Activated T-helper 17 cell treated with anti-CD3 and anti-CD28 coated beads, Interleukin-2, amount 50 U/mL, for 72 hours (primary cell): Measurements from ENCODE around the gene KLHL41. TPM values are rescaled to one million over a fixed set of nuclear protein-coding genes. Genes with fewer than 3 reads are reported as not detected.
"Not testable (repeated sequence)": the region's sequence is repeated elsewhere in the genome, so short reads cannot be mapped to it uniquely, and the experiment has no call there.

Source experiments
- ATAC-seq: fragments of 150-1000 bp; cut with Tn5 transposase; replicated peaks from 2 replicates; pipeline ENCODE4 v1.10.0; 2021; ENCODE audit warnings: mild to moderate bottlenecking, moderate library complexity
- H3K27ac Mint-ChIP-seq: one replicate; pipeline ENCODE4 v1.8.0; 2022; ENCODE audit warnings: mixed read lengths
- H3K27me3 Mint-ChIP-seq: one replicate; pipeline ENCODE4 v1.8.0; 2022; ENCODE audit warnings: mixed read lengths
- H3K36me3 Mint-ChIP-seq: one replicate; pipeline ENCODE4 v1.8.0; 2022; ENCODE audit warnings: low read depth, mild to moderate bottlenecking, mixed read lengths
- H3K4me1 Mint-ChIP-seq: one replicate; pipeline ENCODE4 v1.8.0; 2022; ENCODE audit warnings: mixed read lengths
- H3K4me3 Mint-ChIP-seq: one replicate; pipeline ENCODE4 v1.8.0; 2022; ENCODE audit warnings: mild to moderate bottlenecking, mixed read lengths
- H3K9me3 Mint-ChIP-seq: one replicate; pipeline ENCODE4 v1.8.0; 2022; ENCODE audit warnings: mixed read lengths
- total RNA-seq, 2 donors: library from RNA; stranded (reverse); gene quantifications; one replicate each; pipeline ENCODE4 v1.2.3, GENCODE V29; 2022

The KLHL41 gene
- total RNA-seq, 2 donors from 2014 or later: not detected

DNA sequence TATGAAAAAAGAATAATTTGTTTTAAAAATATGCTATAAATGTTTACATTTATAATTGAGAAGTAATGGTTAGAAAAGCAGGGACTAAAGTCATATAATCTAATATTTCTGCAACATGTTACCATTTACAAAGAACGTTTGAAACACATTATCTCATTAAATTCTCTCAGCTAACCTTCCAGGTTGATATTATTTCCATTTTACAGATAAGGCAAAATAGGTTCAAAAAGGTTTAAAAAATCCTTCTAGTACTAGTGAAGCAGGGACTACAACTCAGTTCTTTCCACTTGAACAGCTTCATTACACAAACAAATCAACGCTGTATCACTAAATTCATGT lies 63.3 kb downstream of the KLHL41 start:
- ATAC-seq: no peak
- H3K27ac Mint-ChIP-seq: peak overlapping the region; percentile 93

DNA sequence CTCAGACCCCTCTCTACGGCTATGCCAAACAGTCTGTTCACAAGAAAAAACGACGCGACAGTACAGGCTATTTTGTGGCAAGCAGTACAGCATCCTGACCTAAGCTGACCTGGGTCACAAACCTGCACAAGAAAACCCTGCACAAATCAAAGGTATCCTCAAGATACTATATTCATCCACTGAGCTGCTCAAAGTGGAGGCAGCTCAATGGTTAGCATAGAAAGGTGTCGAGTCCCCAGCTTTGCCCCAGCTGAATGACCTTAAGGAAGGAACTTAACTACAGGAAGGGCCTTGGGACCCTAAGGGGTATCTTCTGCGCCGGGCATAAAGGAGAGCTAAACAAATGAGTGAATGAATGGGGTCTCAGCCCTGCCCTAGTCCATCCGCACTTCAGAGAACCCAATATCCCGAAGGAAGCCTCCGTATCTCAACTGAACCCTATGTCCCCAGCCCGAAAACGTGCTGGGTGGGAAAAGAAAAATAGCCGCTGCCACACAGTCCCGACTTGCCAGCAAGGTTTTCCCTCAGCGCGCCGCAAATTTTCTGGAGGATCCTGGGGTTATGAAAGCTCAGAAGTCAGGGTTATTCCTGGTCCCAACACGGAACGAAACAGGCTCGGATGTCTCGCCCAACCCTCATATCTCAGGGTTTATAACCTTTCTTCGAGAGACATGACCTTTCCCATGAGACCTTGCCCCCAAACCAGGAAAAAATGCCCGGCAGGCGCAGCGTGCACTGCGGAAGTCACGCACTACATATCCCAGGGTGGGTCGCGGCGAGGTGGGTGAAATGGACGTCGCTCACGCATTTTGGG lies 63.9 kb downstream of the KLHL41 start, which contains the start of gene FASTKD1:
Gene FASTKD1 (minus strand): TSS at position 706 of the 814 bp plus-strand sequence. CDS start 1,836 bp downstream, outside the sequence.
- Mint-ChIP-seq H3K27ac (peak within 1 kb of the TSS; percentile 93), H3K4me1 (peaks cover 9% of the 10 kb centered on the region), H3K36me3 (peaks cover 24% of the 10 kb centered on the region), H3K27me3 (no peaks in the 10 kb centered on the region), H3K4me3 (peak within 1 kb of the TSS; percentile 98), H3K9me3 (no peaks in the 10 kb centered on the region)
- peak; percentile 98 for ATAC-seq

More for the DNA sequence above, 63.3 kb downstream of the KLHL41 start:
- Mint-ChIP-seq H3K4me1 (peaks cover 9% of the 10 kb centered on the region), H3K9me3 (no peaks in the 10 kb centered on the region), H3K4me3 (peak overlapping the region; percentile 98), H3K36me3 (peaks cover 30% of the 10 kb centered on the region), H3K27me3 (no peaks in the 10 kb centered on the region)

DNA sequence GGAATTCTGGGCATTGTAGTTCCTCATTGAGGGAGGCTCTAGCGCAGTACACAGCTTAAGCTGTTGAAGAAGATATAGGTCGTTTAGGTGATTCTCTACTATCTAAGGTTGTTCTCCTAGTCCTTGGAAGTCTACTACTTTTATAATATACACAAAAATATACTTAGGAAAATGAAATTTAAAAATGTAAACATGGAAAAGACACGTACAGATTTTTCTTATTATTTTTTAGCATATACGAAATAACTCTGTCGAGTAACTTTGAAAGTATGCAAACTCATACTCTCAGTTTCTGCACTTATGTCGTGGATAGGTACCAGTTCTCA lies 64.4 kb downstream of the KLHL41 start:
- Mint-ChIP-seq H3K27ac (peak overlapping the region; percentile 93), H3K36me3 (peaks cover 19% of the 10 kb centered on the region), H3K27me3 (no peaks in the 10 kb centered on the region), H3K4me1 (peaks cover 9% of the 10 kb centered on the region), H3K4me3 (peak overlapping the region; percentile 98), H3K9me3 (no peaks in the 10 kb centered on the region)
- peak; percentile 22 for ATAC-seq

DNA sequence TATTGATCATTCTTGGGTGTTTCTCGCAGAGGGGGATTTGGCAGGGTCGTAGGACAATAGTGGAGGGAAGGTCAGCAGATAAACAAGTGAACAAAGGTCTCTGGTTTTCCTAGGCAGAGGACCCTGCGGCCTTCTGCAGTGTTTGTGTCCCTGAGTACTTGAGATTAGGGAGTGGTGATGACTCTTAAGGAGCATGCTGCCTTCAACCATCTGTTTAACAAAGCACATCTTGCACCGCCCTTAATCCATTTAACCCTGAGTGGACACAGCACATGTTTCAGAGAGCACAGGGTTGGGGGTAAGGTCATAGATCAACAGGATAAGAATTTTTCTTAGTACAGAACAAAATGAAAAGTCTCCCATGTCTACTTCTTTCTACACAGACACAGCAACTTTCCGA lies 65.0 kb downstream of the KLHL41 start:
- not testable (repeated sequence) for H3K9me3 Mint-ChIP-seq, H3K27ac Mint-ChIP-seq, ATAC-seq, H3K4me1 Mint-ChIP-seq, H3K27me3 Mint-ChIP-seq
- Mint-ChIP-seq H3K4me3 (peak overlapping the region; percentile 98), H3K36me3 (peaks cover 14% of the 10 kb centered on the region)

DNA sequence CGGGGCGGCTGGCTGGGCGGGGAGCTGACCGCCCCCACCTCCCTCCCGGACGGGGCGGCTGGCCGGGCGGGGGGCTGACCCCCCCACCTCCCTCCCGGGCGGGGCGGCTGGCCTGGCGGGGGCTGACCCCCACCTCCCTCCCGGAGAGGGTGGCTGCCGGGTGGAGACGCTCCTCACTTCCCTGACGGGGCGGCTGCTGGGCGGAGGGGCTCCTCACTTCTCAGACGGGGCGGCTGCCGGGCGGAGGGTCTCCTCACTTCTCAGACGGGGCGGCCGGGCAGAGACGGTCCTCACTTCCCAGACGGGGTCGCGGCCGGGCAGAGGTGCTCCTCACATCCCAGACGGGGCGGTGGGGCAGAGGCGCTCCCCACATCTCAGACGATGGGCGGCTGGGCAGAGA lies 65.8 kb downstream of the KLHL41 start:
- H3K27me3 Mint-ChIP-seq, H3K9me3 Mint-ChIP-seq, H3K4me3 Mint-ChIP-seq, H3K27ac Mint-ChIP-seq, H3K4me1 Mint-ChIP-seq, H3K36me3 Mint-ChIP-seq, ATAC-seq: not testable (repeated sequence)

Other genes starting within 250 kb of the KLHL41 start
- 1 to 10 TPM in 1 of 2 donors, under 1 TPM in 1; 0.22 to 4.4 TPM for gene LRP2, start 147.2 kb upstream of the KLHL41 start, total RNA-seq
- 1 to 10 TPM; 1.8 to 4.0 TPM for gene BBS5, start 30.2 kb upstream of the KLHL41 start, total RNA-seq
- gene FASTKD1, start 64.2 kb downstream of the KLHL41 start, total RNA-seq: 10 to 100 TPM; 59.6 to 60.2 TPM
- 10 to 100 TPM; 53.0 to 60.3 TPM for gene PPIG, start 74.6 kb downstream of the KLHL41 start, total RNA-seq
- gene CFAP210, start 184.7 kb downstream of the KLHL41 start, total RNA-seq: not detected
- 1 to 10 TPM; 2.9 to 4.3 TPM for gene PHOSPHO2, start 184.8 kb downstream of the KLHL41 start, total RNA-seq
- gene KLHL23, start 224.1 kb downstream of the KLHL41 start, total RNA-seq: 10 to 100 TPM in 1 of 2 donors, 1 to 10 TPM in 1; 3.2 to 10.4 TPM